ENCODE measurements around the gene SLC4A4.
"Not testable (repeated sequence)": the region's sequence is repeated elsewhere in the genome, so short reads cannot be mapped to it uniquely, and the experiment has no call there.

DNA sequence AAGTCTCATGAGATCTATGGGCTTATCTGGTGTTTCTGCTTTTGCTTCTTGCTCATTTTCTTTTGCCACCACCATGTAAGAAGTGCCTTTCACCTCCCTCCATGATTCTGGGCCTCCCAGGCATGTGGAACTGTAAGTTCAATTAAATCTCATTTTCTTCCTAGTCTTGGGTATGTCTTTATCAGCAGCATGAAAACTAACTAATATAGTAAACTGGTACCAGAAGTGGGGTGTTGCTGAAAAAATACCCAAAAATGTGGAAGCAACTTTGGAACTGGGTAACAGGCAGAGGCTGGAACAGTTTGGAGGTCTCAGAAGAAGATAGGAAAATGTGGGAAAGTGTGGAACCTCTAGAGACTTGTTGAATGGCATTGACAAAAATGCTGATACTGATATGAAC lies 70.1 kb downstream of the SLC4A4 start:
- TF ChIP-seq, protein P1, sequence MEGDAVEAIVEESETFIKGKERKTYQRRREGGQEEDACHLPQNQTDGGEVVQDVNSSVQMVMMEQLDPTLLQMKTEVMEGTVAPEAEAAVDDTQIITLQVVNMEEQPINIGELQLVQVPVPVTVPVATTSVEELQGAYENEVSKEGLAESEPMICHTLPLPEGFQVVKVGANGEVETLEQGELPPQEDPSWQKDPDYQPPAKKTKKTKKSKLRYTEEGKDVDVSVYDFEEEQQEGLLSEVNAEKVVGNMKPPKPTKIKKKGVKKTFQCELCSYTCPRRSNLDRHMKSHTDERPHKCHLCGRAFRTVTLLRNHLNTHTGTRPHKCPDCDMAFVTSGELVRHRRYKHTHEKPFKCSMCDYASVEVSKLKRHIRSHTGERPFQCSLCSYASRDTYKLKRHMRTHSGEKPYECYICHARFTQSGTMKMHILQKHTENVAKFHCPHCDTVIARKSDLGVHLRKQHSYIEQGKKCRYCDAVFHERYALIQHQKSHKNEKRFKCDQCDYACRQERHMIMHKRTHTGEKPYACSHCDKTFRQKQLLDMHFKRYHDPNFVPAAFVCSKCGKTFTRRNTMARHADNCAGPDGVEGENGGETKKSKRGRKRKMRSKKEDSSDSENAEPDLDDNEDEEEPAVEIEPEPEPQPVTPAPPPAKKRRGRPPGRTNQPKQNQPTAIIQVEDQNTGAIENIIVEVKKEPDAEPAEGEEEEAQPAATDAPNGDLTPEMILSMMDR (IDR thresholded peaks at IDR 0.05) = not testable (repeated sequence)
- not testable (repeated sequence) for TF ChIP-seq ZNF138 (CRISPR knock-in tag; conservative IDR thresholded peaks at IDR 0.05); TCF7 (CRISPR knock-in tag; IDR thresholded peaks at IDR 0.05; ENCODE audit: low read depth); SP1 (CRISPR knock-in tag; conservative IDR thresholded peaks at IDR 0.05); JUN (CRISPR knock-in tag; IDR thresholded peaks at IDR 0.05); ZNF423 (CRISPR knock-in tag; IDR thresholded peaks at IDR 0.05); NR3C1 (CRISPR knock-in tag; conservative IDR thresholded peaks at IDR 0.05; ENCODE audit: low read depth); CREB1 (CRISPR knock-in tag; IDR thresholded peaks at IDR 0.05)
- TF ChIP-seq, protein P2, sequence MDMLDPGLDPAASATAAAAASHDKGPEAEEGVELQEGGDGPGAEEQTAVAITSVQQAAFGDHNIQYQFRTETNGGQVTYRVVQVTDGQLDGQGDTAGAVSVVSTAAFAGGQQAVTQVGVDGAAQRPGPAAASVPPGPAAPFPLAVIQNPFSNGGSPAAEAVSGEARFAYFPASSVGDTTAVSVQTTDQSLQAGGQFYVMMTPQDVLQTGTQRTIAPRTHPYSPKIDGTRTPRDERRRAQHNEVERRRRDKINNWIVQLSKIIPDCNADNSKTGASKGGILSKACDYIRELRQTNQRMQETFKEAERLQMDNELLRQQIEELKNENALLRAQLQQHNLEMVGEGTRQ (CRISPR knock-in tag; IDR thresholded peaks at IDR 0.05) = not testable (repeated sequence)
